Mucosa of stomach (tissue), 1 donor: ENCODE data around the gene PRICKLE2.

Experiments used
- H3K27me3 ChIP-seq: one replicate; pipeline ENCODE4 v1.7.0; 2013; ENCODE audit warnings: mild to moderate bottlenecking, low read length; ENCODE audit not compliant: control insufficient read depth, insufficient read depth
- H3K36me3 ChIP-seq: one replicate; pipeline ENCODE4 v1.7.0; 2013; ENCODE audit warnings: low read length; ENCODE audit not compliant: control insufficient read depth, insufficient read depth
- H3K4me1 ChIP-seq: one replicate; pipeline ENCODE4 v1.7.0; 2013; ENCODE audit warnings: mild to moderate bottlenecking, low read length; ENCODE audit not compliant: control insufficient read depth, insufficient read depth
- H3K4me3 ChIP-seq: one replicate; pipeline ENCODE4 v1.7.0; 2013; ENCODE audit warnings: low read length
- H3K9ac ChIP-seq: one replicate; pipeline ENCODE4 v1.7.0; 2013; ENCODE audit warnings: mild to moderate bottlenecking, low read length, moderate library complexity
- H3K9me3 ChIP-seq: one replicate; pipeline ENCODE4 v1.7.0; 2013; ENCODE audit warnings: mild to moderate bottlenecking, low read length, moderate library complexity; ENCODE audit not compliant: control insufficient read depth
- donor health status: Pancreatic carcinoma.

PRICKLE2 gene

GRCh38 chr3:64108231-64108630 is 117.0 kb downstream of the PRICKLE2 start:
- no peak overlapping the region for H3K9ac ChIP-seq
- no peak overlapping the region for H3K4me3 ChIP-seq
- no peaks in the 10 kb centered on the region for H3K27me3 ChIP-seq
- no peaks in the 10 kb centered on the region for H3K9me3 ChIP-seq
- H3K4me1 ChIP-seq, result no peaks in the 10 kb centered on the region
- no peaks in the 10 kb centered on the region for H3K36me3 ChIP-seq

- Histone ChIP-seq H3K4me3 (no peak overlapping the region), H3K9ac (no peak overlapping the region), H3K36me3 (no peaks in the 10 kb centered on the region), H3K9me3 (no peaks in the 10 kb centered on the region), H3K4me1 (no peaks in the 10 kb centered on the region), H3K27me3 (no peaks in the 10 kb centered on the region)
These were observed 118.1 kb downstream of the PRICKLE2 start for GRCh38 chr3:64107190-64107589.

- Histone ChIP-seq H3K9ac (no peak overlapping the region), H3K4me1 (no peaks in the 10 kb centered on the region), H3K9me3 (no peaks in the 10 kb centered on the region)
These were observed 119.5 kb downstream of the PRICKLE2 start for GRCh38 chr3:64105816-64106215.

GRCh38 chr3:64104691-64105111 is 120.6 kb downstream of the PRICKLE2 start:
- H3K9me3 ChIP-seq, result no peaks in the 10 kb centered on the region
- no peaks in the 10 kb centered on the region for H3K4me1 ChIP-seq
- no peak overlapping the region for H3K4me3 ChIP-seq
- no peaks in the 10 kb centered on the region for H3K27me3 ChIP-seq
- H3K36me3 ChIP-seq, result no peaks in the 10 kb centered on the region
- no peak overlapping the region for H3K9ac ChIP-seq

More at GRCh38 chr3:64105816-64106215, 119.5 kb downstream of the PRICKLE2 start:
- H3K36me3 ChIP-seq, result no peaks in the 10 kb centered on the region
- no peak overlapping the region for H3K4me3 ChIP-seq
- no peaks in the 10 kb centered on the region for H3K27me3 ChIP-seq

GRCh38 chr3:64104006-64104405 is 121.3 kb downstream of the PRICKLE2 start:
- Histone ChIP-seq H3K27me3 (no peaks in the 10 kb centered on the region), H3K9ac (no peak overlapping the region)

GRCh38 chr3:64103131-64103530 is 122.1 kb downstream of the PRICKLE2 start:
- H3K36me3 ChIP-seq, result no peaks in the 10 kb centered on the region
- H3K27me3 ChIP-seq, result no peaks in the 10 kb centered on the region
- no peaks in the 10 kb centered on the region for H3K9me3 ChIP-seq
- no peak overlapping the region for H3K9ac ChIP-seq
- H3K4me3 ChIP-seq, result no peak overlapping the region
- H3K4me1 ChIP-seq, result no peaks in the 10 kb centered on the region

More at GRCh38 chr3:64104006-64104405, 121.3 kb downstream of the PRICKLE2 start:
- Histone ChIP-seq H3K36me3 (no peaks in the 10 kb centered on the region), H3K4me1 (no peaks in the 10 kb centered on the region), H3K4me3 (no peak overlapping the region), H3K9me3 (no peaks in the 10 kb centered on the region)

- no peak overlapping the region for H3K4me3 ChIP-seq
- no peaks in the 10 kb centered on the region for H3K4me1 ChIP-seq
- no peaks in the 10 kb centered on the region for H3K36me3 ChIP-seq
- H3K9ac ChIP-seq, result no peak overlapping the region
- no peaks in the 10 kb centered on the region for H3K9me3 ChIP-seq
- no peaks in the 10 kb centered on the region for H3K27me3 ChIP-seq
These were observed 123.1 kb downstream of the PRICKLE2 start for GRCh38 chr3:64102147-64102546.

GRCh38 chr3:64099316-64099715 is 126.0 kb downstream of the PRICKLE2 start:
- H3K4me1 ChIP-seq, result no peaks in the 10 kb centered on the region
- no peaks in the 10 kb centered on the region for H3K27me3 ChIP-seq
- no peak overlapping the region for H3K9ac ChIP-seq
- H3K36me3 ChIP-seq, result no peaks in the 10 kb centered on the region
- no peaks in the 10 kb centered on the region for H3K9me3 ChIP-seq
- no peak overlapping the region for H3K4me3 ChIP-seq

- Histone ChIP-seq H3K4me1 (no peaks in the 10 kb centered on the region), H3K27me3 (no peaks in the 10 kb centered on the region), H3K36me3 (no peaks in the 10 kb centered on the region), H3K9me3 (no peaks in the 10 kb centered on the region), H3K9ac (no peak overlapping the region), H3K4me3 (no peak overlapping the region)
These were observed 126.6 kb downstream of the PRICKLE2 start for GRCh38 chr3:64098670-64099069.

- H3K9me3 ChIP-seq, result no peaks in the 10 kb centered on the region
- H3K9ac ChIP-seq, result no peak overlapping the region
- no peaks in the 10 kb centered on the region for H3K36me3 ChIP-seq
- H3K27me3 ChIP-seq, result no peaks in the 10 kb centered on the region
- no peaks in the 10 kb centered on the region for H3K4me1 ChIP-seq
- no peak overlapping the region for H3K4me3 ChIP-seq
These were observed 127.3 kb downstream of the PRICKLE2 start for GRCh38 chr3:64097920-64098319.

- no peak overlapping the region for H3K9ac ChIP-seq
- H3K36me3 ChIP-seq, result no peaks in the 10 kb centered on the region
These were observed 129.5 kb downstream of the PRICKLE2 start for GRCh38 chr3:64095802-64096201.

GRCh38 chr3:64094713-64095079 is 130.6 kb downstream of the PRICKLE2 start:
- Histone ChIP-seq H3K36me3 (no peaks in the 10 kb centered on the region), H3K9me3 (no peaks in the 10 kb centered on the region), H3K4me1 (no peaks in the 10 kb centered on the region), H3K9ac (no peak overlapping the region), H3K27me3 (no peaks in the 10 kb centered on the region), H3K4me3 (no peak overlapping the region)

More at GRCh38 chr3:64095802-64096201, 129.5 kb downstream of the PRICKLE2 start:
- no peaks in the 10 kb centered on the region for H3K9me3 ChIP-seq
- no peaks in the 10 kb centered on the region for H3K4me1 ChIP-seq
- H3K27me3 ChIP-seq, result no peaks in the 10 kb centered on the region
- H3K4me3 ChIP-seq, result no peak overlapping the region
